Peyer's patch (tissue), 4 donors: Measurements from ENCODE around the gene CELSR2. TPM values are rescaled to one million over a fixed set of nuclear protein-coding genes. Genes with fewer than 3 reads are reported as not detected.

Experiments
- DNase-seq, 3 donors: peaks; one replicate each; pipeline ENCODE4 v3.0.0-alpha.2; 2017 to 2019
- H3K27ac ChIP-seq, 4 donors: fragments of 200-600 bp; sonication (generic); one replicate each; pipeline ENCODE4 v1.5.1; 2016 to 2019
- H3K27me3 ChIP-seq, 2 donors: fragments of 200-600 bp; sonication (generic); one replicate each; pipeline ENCODE4 v1.5.1; 2019
- H3K36me3 ChIP-seq, 3 donors: fragments of 200-600 bp; sonication (generic); one replicate each; pipeline ENCODE4 v1.5.1; 2016 to 2019
- H3K4me1 ChIP-seq, 4 donors: fragments of 200-600 bp; sonication (generic); one replicate each; pipeline ENCODE4 v1.5.1; 2016 to 2019
- H3K4me3 ChIP-seq, 4 donors: fragments of 200-600 bp; sonication (generic); 1 replicate in 3 of 4; 2 replicates in 1 of 4; pipeline ENCODE4 v1.5.1; 2016 to 2019; ENCODE audit warnings: mild to moderate bottlenecking in 1 of 4
- H3K9me3 ChIP-seq, 4 donors: fragments of 200-600 bp; sonication (generic); one replicate each; pipeline ENCODE4 v1.5.1; 2016 to 2019; ENCODE audit warnings: mild to moderate bottlenecking in 1 of 4
- POLR2A ChIP-seq, 2 donors: fragments of 450-650 bp; IDR thresholded peaks; one replicate each; pipeline ENCODE4 v1.5.1; 2017; ENCODE audit warnings: antibody characterized with exemption in 2 of 2, mild to moderate bottlenecking in 2 of 2, moderate library complexity in 2 of 2
- total RNA-seq, 4 donors: library from RNA; depleted of rRNA; stranded (reverse); fragments of >200 nt; gene quantifications; one replicate each; pipeline ENCODE4 v1.1.0, GENCODE V29; 2016
- TF ChIP-seq, protein P1 (sequence below), 6 experiments: fragments of 450-650 bp in 4 of 6; fragments of 200-600 bp in 2 of 6; sonication (generic) in 1 of 6; IDR thresholded peaks; one replicate each; pipeline ENCODE4 v1.5.1; 2017 to 2019; ENCODE audit warnings: antibody characterized with exemption in 6 of 6, mild to moderate bottlenecking in 3 of 6, moderate library complexity in 1 of 6

Gene CELSR2
- total RNA-seq, 4 donors from 2014 or later: 2.6 to 6.4 (median 4.6) TPM

DNA sequence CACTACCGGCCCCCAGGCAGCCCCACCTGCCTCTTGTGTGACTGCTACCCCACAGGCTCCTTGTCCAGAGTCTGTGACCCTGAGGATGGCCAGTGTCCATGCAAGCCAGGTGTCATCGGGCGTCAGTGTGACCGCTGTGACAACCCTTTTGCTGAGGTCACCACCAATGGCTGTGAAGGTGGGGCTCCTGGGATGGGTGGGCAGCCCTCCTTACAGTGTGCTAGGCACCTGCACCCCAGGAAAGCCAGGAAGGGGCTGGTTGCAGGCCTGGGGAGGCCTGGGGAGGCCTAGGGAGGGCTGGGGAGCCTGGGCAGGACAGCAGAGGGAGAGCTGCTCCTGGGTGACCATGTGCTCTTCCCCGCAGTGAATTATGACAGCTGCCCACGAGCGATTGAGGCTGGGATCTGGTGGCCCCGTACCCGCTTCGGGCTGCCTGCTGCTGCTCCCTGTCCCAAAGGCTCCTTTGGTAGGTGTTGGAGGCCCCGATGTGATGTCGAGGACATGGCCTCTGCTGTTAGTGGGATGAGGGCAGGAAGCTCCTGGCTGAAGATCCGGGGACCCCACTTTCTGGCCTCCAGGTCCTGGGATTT lies 16.5 kb downstream of the CELSR2 start:
- TF ChIP-seq, protein P1, sequence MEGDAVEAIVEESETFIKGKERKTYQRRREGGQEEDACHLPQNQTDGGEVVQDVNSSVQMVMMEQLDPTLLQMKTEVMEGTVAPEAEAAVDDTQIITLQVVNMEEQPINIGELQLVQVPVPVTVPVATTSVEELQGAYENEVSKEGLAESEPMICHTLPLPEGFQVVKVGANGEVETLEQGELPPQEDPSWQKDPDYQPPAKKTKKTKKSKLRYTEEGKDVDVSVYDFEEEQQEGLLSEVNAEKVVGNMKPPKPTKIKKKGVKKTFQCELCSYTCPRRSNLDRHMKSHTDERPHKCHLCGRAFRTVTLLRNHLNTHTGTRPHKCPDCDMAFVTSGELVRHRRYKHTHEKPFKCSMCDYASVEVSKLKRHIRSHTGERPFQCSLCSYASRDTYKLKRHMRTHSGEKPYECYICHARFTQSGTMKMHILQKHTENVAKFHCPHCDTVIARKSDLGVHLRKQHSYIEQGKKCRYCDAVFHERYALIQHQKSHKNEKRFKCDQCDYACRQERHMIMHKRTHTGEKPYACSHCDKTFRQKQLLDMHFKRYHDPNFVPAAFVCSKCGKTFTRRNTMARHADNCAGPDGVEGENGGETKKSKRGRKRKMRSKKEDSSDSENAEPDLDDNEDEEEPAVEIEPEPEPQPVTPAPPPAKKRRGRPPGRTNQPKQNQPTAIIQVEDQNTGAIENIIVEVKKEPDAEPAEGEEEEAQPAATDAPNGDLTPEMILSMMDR (IDR thresholded peaks at IDR 0.05): no peak
- TF ChIP-seq POLR2A (IDR thresholded peaks at IDR 0.05): no peak
- H3K36me3 ChIP-seq: no peaks in the 10 kb centered on the region
- no peaks in the 10 kb centered on the region for H3K9me3 ChIP-seq

DNA sequence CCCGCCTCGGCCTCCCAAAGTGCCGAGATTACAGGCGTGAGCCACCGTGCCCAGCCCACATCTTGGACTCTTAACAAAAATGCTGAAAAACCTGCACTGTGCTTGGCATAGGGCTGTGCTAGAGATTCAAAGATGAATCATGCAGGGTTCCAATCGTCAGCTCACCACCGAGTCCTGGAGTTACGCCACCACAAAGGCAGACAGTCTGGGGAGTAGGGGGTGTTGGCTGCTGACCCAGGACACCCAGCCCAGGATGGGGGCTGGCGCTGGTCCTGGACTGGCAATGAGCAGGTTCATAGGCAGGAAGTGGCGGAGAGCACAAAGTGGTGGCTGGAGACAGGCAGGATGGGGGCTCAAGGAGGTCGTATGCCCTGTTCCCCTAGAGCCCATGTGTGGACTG lies 17.6 kb downstream of the CELSR2 start:
- Histone ChIP-seq H3K4me1 (peaks cover 0 to 5% (median 0%) of the 10 kb centered on the region in 4 donors), H3K36me3 (no peaks in the 10 kb centered on the region), H3K27me3 (no peaks in the 10 kb centered on the region), H3K27ac (no peak overlapping the region), H3K4me3 (no peak overlapping the region), H3K9me3 (no peaks in the 10 kb centered on the region)
- TF ChIP-seq, protein P1 (IDR thresholded peaks at IDR 0.05): no peak
- TF ChIP-seq POLR2A (IDR thresholded peaks at IDR 0.05): no peak
- DNase-seq: no peak

More for the DNA sequence above, 16.5 kb downstream of the CELSR2 start:
- H3K27me3 ChIP-seq: no peaks in the 10 kb centered on the region
- no peak overlapping the region for H3K4me3 ChIP-seq
- H3K4me1 ChIP-seq: peaks cover 0 to 5% (median 0%) of the 10 kb centered on the region in 4 donors
- no peak for DNase-seq
- H3K27ac ChIP-seq: no peak overlapping the region

DNA sequence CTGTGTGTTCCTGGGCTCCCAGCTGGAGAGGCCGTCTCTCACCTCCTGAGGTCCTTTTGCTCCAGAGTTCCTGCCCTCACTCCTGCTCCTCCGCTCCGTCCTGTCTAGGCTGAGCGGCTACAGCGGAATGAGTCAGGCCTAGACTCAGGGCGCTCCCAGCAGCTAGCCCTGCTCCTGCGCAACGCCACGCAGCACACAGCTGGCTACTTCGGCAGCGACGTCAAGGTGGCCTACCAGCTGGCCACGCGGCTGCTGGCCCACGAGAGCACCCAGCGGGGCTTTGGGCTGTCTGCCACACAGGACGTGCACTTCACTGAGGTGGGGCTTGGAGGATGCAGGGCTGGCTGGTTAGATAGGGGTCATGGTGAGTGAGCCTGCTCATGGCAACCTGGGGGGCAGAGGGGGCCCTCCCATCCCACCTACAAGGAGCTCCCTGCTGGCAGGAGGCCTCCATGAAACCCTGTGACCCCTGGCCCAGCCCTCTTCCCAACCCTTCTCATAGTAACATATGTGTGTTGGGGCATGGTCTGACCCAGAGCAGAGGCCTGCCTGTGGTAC lies 18.5 kb downstream of the CELSR2 start:
- no peak overlapping the region for H3K27ac ChIP-seq
- H3K4me3 ChIP-seq: no peak overlapping the region
- DNase-seq: no peak
- H3K36me3 ChIP-seq: no peaks in the 10 kb centered on the region
- no peaks in the 10 kb centered on the region for H3K9me3 ChIP-seq
- TF ChIP-seq POLR2A (IDR thresholded peaks at IDR 0.05): no peak
- TF ChIP-seq, protein P1 (IDR thresholded peaks at IDR 0.05): no peak
- H3K4me1 ChIP-seq: peaks cover 0 to 5% (median 0%) of the 10 kb centered on the region in 4 donors
- H3K27me3 ChIP-seq: no peaks in the 10 kb centered on the region

DNA sequence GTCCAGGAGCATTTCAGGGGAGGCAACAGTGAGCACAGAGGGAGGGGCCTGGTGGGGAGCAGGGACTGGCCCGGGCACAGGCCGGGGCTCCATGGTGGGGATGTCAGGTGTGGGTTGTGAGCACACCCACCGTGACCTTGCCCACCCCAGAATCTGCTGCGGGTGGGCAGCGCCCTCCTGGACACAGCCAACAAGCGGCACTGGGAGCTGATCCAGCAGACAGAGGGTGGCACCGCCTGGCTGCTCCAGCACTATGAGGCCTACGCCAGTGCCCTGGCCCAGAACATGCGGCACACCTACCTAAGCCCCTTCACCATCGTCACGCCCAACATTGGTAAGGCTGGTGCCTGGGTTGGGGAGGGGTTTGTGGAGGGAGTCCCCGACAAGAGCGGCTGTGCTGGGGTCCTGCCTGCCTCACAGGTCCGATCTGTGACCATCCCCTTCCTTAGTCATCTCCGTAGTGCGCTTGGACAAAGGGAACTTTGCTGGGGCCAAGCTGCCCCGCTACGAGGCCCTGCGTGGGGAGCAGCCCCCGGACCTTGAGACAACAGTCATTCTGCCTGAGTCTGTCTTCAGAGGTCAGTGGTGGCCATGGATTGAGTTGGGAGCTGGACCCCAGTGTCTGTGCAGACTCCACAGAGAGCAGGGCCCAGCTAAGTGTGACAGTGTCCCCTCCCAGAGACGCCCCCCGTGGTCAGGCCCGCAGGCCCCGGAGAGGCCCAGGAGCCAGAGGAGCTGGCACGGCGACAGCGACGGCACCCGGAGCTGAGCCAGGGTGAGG lies 19.3 kb downstream of the CELSR2 start:
- no peak for TF ChIP-seq POLR2A (IDR thresholded peaks at IDR 0.05)
- TF ChIP-seq, protein P1 (IDR thresholded peaks at IDR 0.05): no peak
- Histone ChIP-seq H3K9me3 (no peaks in the 10 kb centered on the region), H3K4me1 (peaks cover 0 to 4% (median 0%) of the 10 kb centered on the region in 4 donors), H3K4me3 (no peak overlapping the region), H3K27ac (no peak overlapping the region), H3K27me3 (no peaks in the 10 kb centered on the region), H3K36me3 (no peaks in the 10 kb centered on the region)
- no peak for DNase-seq

DNA sequence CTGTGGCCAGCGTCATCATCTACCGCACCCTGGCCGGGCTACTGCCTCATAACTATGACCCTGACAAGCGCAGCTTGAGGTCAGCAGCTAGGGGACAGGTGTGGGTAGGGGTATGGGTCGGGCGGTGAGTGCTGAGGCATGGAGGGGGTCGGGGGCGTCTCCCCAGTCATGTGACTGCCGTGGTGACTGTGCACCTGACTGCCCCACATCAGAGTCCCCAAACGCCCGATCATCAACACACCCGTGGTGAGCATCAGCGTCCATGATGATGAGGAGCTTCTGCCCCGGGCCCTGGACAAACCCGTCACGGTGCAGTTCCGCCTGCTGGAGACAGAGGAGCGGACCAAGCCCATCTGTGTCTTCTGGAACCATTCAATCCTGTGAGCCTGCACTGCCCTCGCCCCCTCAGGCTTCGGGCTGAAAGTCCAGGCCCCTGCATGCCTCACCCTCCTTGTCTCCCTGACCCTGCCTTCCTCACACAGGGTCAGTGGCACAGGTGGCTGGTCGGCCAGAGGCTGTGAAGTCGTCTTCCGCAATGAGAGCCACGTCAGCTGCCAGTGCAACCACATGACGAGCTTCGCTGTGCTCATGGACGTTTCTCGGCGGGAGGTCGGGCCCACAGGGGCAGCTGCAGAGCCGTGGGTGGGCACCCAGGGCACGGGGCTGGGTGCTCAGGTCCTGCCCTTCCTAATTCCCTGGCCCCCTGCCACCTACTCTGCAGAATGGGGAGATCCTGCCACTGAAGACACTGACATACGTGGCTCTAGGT lies 20.1 kb downstream of the CELSR2 start:
- no peak overlapping the region for H3K4me3 ChIP-seq
- TF ChIP-seq, protein P1 (IDR thresholded peaks at IDR 0.05): no peak
- no peak for TF ChIP-seq POLR2A (IDR thresholded peaks at IDR 0.05)
- H3K36me3 ChIP-seq: no peaks in the 10 kb centered on the region
- H3K4me1 ChIP-seq: peaks cover 0 to 5% (median 0%) of the 10 kb centered on the region in 4 donors
- DNase-seq: no peak
- H3K27me3 ChIP-seq: no peaks in the 10 kb centered on the region
- H3K27ac ChIP-seq: no peak overlapping the region
- no peaks in the 10 kb centered on the region for H3K9me3 ChIP-seq
